ENCODE data around the gene DNM2.

DNA sequence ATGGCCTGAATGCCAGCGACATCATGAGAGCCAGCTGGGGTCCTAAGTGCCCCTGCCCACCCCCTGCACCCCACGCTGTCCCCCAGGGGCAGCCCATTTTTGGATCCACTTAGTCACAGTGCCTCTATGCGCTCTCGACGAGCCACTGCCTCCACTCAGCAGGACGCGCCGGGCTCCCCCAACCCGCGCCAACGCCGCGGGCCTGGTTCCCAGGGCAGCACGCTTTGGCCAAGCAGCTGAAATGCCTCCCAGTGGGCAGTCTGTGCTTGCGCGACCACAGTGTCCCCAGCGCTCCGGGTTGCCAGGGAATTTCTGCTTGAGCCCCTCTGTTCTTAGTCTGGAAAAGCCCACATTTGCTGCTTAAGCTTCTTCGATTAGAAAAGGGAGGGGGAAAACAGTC is 78.8 kb downstream of the DNM2 start:
- TF ChIP-seq CTCF (IDR thresholded peaks at IDR 0.05; ENCODE audit: insufficient read depth, low read length) (no peak), REST (IDR thresholded peaks at IDR 0.05; ENCODE audit: insufficient replicate concordance, low read depth) (no peak), POLR2AphosphoS5 (IDR thresholded peaks at IDR 0.05; ENCODE audit: low read depth) (no peak)
